ENCODE measurements around the gene PBX1.
A peak's percentile ranks its signal among the peaks of the same experiment; 100 is the strongest.
"Not testable (repeated sequence)": the region's sequence is repeated elsewhere in the genome, so short reads cannot be mapped to it uniquely, and the experiment has no call there.

PBX1 gene

DNA sequence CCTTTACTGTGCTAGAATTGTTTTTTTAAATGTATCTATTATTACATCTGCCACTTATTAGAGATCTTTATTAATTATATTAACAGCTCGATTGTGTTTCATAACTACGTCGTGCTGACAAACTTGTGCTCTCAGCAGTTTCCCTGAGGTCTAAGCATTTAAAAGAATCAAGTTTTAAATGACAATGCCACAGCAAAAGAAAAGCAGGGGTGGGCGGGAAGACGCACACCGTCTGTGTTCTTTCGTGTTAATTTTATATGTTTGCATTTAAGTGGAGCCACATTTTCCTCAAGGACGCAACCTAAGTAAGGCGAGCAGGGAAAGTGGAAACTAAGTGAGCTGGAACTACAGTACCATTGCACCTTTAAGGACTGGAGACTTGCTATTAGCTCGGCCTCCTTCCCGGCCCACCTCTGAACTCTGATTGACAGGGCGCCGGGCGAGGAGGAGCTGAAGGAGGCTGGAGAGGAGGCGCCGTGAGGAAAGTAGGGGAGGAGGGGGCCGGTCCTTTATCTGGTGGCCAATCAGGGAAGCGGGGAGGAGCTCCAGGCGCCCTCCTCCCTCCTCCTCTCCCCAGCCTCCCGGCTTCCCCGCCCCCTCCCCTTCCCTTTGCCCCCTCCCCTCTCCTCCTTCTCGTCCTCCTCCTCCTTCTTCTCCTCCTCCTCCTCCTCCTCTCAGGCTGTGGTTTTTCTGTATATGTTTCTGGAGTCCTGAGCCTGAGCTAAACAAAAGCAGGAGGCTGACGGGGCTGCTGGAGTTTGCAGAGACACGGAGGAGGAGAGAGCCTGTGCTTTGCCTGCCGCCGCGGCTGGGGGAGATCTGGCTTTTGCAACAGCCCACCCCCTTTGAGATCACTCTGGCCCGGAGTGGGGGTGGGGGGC, at the start of gene PBX1:
Gene PBX1, plus strand, starts transcription at position 724 of the 881 bp plus-strand sequence.
- peak; percentile 88 to 91 for DNase-seq

- no peak for DNase-seq
These were observed 48.5 kb upstream of the PBX1 start for GRCh38 chr1:164510435-164510834.

DNA sequence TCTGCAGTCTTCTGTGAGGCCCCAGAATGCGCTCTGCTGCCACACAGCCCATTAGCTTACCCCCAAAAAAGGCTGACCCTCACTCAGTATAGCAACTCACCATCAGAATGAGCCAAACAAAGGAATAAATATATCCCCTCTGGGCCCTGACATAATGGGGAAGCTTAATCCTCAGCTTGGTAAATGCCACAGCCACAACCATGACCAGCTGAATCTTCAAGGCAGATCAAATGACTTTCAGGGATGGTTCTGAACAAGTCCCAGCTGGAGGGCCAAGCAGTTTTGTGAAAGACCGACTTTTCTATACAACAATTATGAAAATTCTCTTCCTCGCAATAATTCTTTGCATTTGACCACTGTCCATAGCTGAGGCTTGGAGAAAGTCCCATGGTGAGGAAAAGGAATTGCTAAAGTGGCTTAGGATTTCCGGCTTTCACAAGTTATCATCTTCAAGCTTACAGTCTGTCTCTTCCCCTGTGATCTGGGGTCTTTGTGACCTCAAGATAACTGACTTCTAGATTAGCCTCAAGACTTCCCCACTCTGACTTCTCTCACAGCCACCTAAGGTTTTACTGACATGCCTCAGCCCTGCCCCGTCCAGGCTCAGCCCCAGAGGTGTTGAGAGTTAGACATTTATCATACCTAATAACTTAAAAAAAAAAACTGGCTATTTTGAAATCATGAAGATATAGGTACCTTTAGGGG, 47.8 kb upstream of the PBX1 start:
- DNase-seq = no peak

GRCh38 chr1:164515231-164515630, 43.8 kb upstream of the PBX1 start:
- no peak for DNase-seq

DNA sequence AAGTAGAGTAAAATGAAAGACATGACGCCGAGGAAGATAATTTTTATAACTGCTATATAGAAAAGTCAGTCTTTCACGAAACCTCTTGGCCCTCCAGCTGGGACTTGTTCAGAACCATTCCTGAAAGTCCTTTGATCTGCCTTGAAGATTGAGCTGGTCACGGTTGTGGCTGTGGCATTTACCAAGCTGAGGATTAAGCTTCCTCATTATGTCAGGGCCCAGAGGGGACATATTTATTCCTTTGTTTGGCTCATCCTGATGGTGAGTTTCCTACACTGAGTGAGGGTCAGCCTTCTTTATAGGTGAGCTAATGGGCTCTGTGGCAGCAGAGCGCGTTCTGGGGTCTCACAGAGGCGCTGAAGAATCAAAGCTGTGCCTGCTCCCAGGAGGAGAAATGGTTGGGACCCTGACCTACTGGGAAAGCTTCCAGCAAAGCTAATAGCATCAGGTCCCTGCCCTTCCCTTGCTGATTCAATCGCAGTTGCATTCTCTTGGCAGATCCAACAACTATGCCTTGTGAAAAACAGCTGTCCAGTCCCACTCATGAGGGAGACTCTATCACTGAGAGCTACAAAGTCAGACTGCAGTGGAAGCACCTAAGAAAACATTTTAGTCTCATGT, 43.2 kb upstream of the PBX1 start:
- DNase-seq = no peak

- no peak for DNase-seq
These were observed 42.4 kb upstream of the PBX1 start for GRCh38 chr1:164516591-164516990.

GRCh38 chr1:164518692-164519332, 40.2 kb upstream of the PBX1 start:
- no peak for DNase-seq

- no peak for DNase-seq
These were observed 39.6 kb upstream of the PBX1 start for GRCh38 chr1:164519426-164519825.

DNA sequence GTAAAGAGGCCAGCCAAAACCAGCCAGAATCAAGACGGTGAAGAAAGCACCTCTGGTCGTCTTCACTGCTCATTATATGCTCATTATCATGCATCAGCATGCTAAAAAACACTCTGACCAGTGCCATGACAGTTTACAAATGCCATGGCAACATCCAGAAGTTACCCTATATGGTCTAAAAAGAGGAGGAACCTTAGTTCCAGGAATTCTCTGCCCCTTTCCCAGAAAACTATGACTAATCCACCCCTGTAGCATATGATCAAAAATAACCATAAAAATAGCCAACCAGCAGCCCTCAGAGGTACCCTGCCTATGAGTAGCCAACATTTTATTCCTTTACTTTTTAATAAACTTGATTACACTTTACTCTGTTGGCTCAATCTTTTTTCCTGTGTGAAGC, 34.2 kb upstream of the PBX1 start:
- peak; percentile 5 to 24 for DNase-seq

- DNase-seq = no peak
These were observed 23.9 kb upstream of the PBX1 start for GRCh38 chr1:164534863-164535610.

DNA sequence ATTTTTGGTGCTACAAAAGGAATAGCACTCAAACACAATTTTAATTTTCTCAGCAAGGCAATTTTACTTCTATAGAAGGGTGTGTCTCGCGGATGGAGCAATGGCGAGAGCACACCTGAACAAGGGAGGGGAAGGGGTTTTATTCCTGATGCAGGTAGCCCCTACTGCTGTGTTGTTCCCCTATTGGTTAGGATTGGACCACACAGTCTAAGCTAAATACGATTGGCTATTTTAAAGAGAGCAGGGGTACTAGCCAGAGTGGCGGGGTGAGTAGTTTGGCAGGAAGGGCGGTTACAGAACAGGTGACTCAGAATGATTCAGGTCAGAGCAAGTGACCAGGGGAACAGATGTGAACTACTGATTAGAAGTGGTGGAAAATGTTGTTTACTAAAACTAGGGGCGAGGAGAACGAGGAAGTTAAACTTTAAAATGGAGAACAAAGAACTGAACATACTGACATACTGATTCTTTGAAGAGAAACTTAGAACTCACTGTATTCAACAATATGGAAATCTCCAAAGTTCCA, 6.5 kb upstream of the PBX1 start:
- DNase-seq = not testable (repeated sequence)

DNA sequence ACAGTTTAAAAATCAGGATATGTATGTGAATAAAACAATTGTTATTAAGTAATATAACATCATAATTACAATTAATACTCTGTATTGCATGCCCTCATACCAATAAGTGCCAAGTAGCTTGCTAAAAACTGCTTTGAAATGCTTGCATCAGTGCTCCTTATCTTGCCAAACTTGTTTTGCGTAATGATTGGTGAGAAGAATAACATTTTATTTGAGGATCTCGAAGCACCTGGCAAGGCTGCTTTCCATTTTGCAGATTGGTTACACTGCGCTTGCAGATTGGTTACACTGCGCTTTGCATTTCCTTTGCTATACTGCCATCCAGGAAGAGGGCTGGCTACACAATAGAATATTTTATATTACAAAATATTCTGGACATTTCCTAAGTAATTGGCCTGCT, 1.7 kb upstream of the PBX1 start:
- DNase-seq = no peak

GRCh38 chr1:164559342-164560051, 513 bp downstream of the PBX1 start:
- DNase-seq = no peak

DNA sequence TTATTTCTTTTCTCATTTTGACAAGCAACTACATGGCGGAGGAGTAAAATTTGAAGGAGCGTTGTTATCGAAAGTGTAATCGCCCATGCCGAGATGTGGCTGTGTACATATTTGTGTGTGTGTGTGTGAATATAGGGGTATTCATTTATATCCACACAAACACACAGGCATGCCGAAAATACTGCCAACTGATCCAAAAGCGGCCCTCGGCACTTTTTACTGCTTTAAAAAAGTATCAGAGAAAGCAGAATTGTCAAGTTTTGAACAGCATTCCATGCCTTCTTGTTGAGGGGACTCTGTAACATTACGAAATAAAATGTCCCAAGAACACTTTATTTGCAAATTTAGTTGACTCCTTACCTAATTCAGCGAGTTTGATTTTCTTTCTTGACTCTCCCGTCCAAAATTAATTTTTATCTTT, 1.1 kb downstream of the PBX1 start:
- DNase-seq = no peak

GRCh38 chr1:164560556-164560955, 1.6 kb downstream of the PBX1 start:
- DNase-seq = no peak

GRCh38 chr1:164561007-164561406, 2.0 kb downstream of the PBX1 start:
- DNase-seq = no peak

GRCh38 chr1:164561472-164561871, 2.5 kb downstream of the PBX1 start:
- peak in 1 of 2 donors; percentile 20 for DNase-seq

- DNase-seq = no peak
These were observed 3.1 kb downstream of the PBX1 start for GRCh38 chr1:164562061-164562460.

DNA sequence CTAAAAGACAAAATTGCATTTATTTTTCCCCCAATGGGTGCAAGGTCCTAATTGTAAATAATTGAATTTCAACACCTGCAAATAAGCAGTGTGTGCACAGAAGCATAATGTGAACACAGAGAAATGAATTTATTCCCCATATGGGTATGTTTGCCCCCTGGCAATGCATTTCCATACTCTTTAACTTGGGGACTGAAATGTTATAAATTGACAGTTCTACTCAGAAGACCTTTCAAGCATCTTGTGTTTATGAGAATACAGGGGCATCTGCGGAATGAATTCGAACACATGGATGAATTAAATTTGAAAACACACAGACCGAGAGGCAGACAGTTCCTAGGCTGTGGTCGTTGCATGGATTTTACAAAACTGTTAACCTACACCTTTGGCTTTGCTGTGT, 3.5 kb downstream of the PBX1 start:
- DNase-seq = no peak

DNA sequence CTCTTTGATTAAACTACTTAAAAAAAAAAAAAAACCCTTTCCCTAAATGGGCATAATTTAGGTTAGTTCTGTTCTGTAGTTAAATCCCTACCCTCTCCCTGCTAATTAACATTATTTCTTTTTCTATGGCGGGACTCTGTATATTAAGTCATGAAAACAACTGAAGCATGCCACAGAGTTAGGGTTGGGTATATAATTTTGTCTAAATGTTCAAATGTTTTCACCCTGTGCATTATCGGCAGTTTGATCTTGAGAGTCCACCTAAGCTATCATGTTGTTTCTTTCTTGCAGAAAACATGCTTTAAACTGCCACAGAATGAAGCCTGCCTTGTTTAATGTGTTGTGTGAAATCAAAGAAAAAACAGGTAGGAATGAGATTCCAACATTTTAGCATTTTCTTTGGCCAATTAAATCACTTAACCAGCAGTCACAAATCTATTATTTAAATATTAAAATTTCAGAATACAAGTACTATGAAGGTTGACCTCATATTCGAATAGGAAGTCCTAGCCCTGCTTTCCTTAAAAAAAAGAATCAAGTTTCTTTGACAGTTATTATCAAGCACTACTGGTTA, 4.0 kb downstream of the PBX1 start:
- no peak for DNase-seq

DNA sequence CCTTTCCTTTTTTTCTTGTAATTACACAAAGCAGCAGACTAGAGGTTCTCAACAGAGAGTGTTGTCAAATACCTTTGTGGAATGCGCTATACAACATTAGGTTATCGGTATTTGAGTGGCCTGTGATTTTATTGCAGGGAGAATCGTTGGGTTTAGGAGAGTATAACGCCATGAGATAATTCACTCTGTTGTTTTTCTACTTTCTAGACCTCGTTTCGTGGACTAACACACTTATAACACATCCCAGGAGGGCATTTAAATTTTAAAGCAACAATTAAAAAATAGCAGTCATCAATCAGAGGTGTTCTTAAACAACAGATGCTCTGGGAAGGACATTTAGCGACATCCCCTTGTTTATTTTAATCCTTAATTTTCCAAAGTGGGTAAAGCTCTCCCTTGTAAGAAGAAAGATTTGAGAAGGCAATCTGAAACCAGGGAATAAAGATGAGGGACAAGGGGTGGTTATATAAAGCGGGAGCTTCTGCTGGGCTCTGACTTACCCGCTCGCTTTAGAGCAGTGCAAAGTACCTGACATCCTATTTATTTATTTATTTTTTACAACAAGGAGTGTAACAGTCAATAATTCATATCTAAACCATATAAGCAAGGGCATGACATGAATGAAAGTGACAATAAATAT, 4.9 kb downstream of the PBX1 start:
- DNase-seq = no peak
